WTC11 (cell line): ENCODE results near the gene TNS3.

Source experiments
- ATF3 ChIP-seq: sonication (generic); formaldehyde crosslinking; conservative IDR thresholded peaks from 2 replicates; pipeline ENCODE4 v1.8.1; 2022; ENCODE audit warnings: mild to moderate bottlenecking, missing genetic modification reagents
- CREB1 ChIP-seq: sonication (generic); formaldehyde crosslinking; IDR thresholded peaks from 2 replicates; pipeline ENCODE4 v1.8.0; 2023; ENCODE audit warnings: mild to moderate bottlenecking, missing genetic modification reagents
- CTCF ChIP-seq: fragments of 200-600 bp; IDR thresholded peaks from 2 replicates; pipeline ENCODE4 v1.8.0; 2022; ENCODE audit warnings: antibody characterized with exemption
- E2F1 ChIP-seq: sonication (generic); formaldehyde crosslinking; IDR thresholded peaks from 2 replicates; pipeline ENCODE4 v1.8.0; 2022; ENCODE audit warnings: mild to moderate bottlenecking, missing genetic modification reagents
- E2F5 ChIP-seq: sonication (generic); formaldehyde crosslinking; IDR thresholded peaks from 2 replicates; pipeline ENCODE4 v1.8.1; 2022; ENCODE audit warnings: mild to moderate bottlenecking, moderate library complexity, missing genetic modification reagents
- ELF4 ChIP-seq: sonication (generic); formaldehyde crosslinking; IDR thresholded peaks from 2 replicates; pipeline ENCODE4 v1.8.1; 2022; ENCODE audit warnings: low read depth, mild to moderate bottlenecking, moderate library complexity, missing genetic modification reagents
- GTF2I ChIP-seq: fragments of 250-450 bp; sonication (Bioruptor Pico); conservative IDR thresholded peaks from 2 replicates; pipeline ENCODE4 v1.4.0; 2021; ENCODE audit warnings: mild to moderate bottlenecking
- JUN ChIP-seq: sonication (generic); formaldehyde crosslinking; IDR thresholded peaks from 2 replicates; pipeline ENCODE4 v1.8.0; 2023; ENCODE audit warnings: mild to moderate bottlenecking, missing genetic modification reagents
- KAT7 ChIP-seq: sonication (generic); formaldehyde crosslinking; IDR thresholded peaks from 2 replicates; pipeline ENCODE4 v1.8.1; 2023; ENCODE audit warnings: missing genetic modification reagents, mild to moderate bottlenecking, borderline replicate concordance
- MAX ChIP-seq: sonication (generic); formaldehyde crosslinking; IDR thresholded peaks from 2 replicates; pipeline ENCODE4 v1.8.0; 2022; ENCODE audit warnings: mild to moderate bottlenecking, missing genetic modification reagents
- MXD4 ChIP-seq: fragments of 250-450 bp; sonication (Bioruptor Pico); IDR thresholded peaks from 2 replicates; pipeline ENCODE4 v1.8.0; 2021; ENCODE audit warnings: mild to moderate bottlenecking, moderate library complexity, borderline replicate concordance
- NFYB ChIP-seq: sonication (generic); formaldehyde crosslinking; conservative IDR thresholded peaks from 2 replicates; pipeline ENCODE4 v1.8.0; 2022; ENCODE audit warnings: low read depth, missing genetic modification reagents
- NR3C1 ChIP-seq: sonication (generic); formaldehyde crosslinking; conservative IDR thresholded peaks from 2 replicates; pipeline ENCODE4 v1.8.1; 2023; ENCODE audit warnings: low read depth, mild to moderate bottlenecking, missing genetic modification reagents
- SMAD3 ChIP-seq: sonication (generic); formaldehyde crosslinking; IDR thresholded peaks from 2 replicates; pipeline ENCODE4 v1.8.0; 2022; ENCODE audit warnings: missing genetic modification reagents, mild to moderate bottlenecking, borderline replicate concordance

- no peak for TF ChIP-seq CTCF
- no peak for TF ChIP-seq GTF2I (CRISPR knock-in tag)
- no peak for TF ChIP-seq NR3C1 (CRISPR knock-in tag)
- TF ChIP-seq KAT7 (CRISPR knock-in tag) = no peak
- no peak for TF ChIP-seq CREB1 (CRISPR knock-in tag)
- TF ChIP-seq ATF3 (CRISPR knock-in tag) = no peak
- TF ChIP-seq E2F5 (CRISPR knock-in tag) = no peak
- no peak for TF ChIP-seq E2F1 (CRISPR knock-in tag)
- no peak for TF ChIP-seq MXD4
- TF ChIP-seq MAX (CRISPR knock-in tag) = no peak
- TF ChIP-seq JUN (CRISPR knock-in tag) = no peak
- TF ChIP-seq SMAD3 (CRISPR knock-in tag) = no peak
- TF ChIP-seq ELF4 = no peak
- TF ChIP-seq NFYB = no peak
Observed at GRCh38 chr7:47526466-47526865, 55.4 kb downstream of the TNS3 start.
